ENCODE data around the gene ETS1. TPM values are rescaled to one million over a fixed set of nuclear protein-coding genes. Genes with fewer than 3 reads are reported as not detected.

ETS1 gene
- total RNA-seq, 4 donors from 2014 or later: 72.4 to 211 (median 165) TPM

DNA sequence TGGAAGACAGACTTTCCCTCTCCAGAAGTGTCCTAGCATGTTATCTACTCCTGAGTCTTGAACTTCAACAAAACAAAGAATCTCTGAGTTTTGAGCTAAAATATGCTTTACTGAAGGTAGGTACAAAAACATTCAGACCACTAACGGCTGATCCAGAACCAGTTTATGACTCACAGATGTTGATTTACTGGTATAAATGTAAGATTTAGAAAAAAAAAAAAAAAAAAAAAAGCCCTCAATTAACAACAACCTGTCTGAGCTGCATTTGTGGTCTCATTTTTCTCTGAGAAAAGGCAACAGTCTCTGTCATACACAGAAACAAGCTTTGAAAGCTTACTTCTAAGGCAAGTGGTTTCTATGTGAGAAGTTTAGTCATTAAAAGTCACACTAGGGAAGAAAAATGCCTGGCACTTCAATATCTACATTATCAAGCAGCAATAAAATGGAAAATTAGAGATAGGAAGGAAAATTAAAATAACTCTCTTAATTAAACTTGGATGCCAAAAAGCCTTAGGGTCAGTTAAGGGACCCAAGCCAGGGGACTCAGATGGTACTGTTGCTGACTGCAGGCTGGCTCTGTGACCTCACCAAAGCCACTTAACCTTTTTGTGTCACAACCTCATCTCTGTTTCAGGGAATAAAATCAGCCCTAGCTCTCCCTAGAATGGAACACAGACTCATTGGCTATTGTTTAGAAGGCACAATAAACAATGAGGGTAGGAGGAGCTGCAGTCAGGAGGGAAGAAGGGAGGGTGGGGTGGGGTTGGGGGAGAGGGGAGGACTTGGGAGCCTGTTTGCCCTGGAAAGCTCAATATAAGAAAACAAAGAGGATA is 61.7 kb downstream of the ETS1 start:
- ATAC-seq (ENCODE audit: low FRiP score) (no peak), DNase-seq (ENCODE audit: low spot score) (no peak)
- TF ChIP-seq, protein P1, sequence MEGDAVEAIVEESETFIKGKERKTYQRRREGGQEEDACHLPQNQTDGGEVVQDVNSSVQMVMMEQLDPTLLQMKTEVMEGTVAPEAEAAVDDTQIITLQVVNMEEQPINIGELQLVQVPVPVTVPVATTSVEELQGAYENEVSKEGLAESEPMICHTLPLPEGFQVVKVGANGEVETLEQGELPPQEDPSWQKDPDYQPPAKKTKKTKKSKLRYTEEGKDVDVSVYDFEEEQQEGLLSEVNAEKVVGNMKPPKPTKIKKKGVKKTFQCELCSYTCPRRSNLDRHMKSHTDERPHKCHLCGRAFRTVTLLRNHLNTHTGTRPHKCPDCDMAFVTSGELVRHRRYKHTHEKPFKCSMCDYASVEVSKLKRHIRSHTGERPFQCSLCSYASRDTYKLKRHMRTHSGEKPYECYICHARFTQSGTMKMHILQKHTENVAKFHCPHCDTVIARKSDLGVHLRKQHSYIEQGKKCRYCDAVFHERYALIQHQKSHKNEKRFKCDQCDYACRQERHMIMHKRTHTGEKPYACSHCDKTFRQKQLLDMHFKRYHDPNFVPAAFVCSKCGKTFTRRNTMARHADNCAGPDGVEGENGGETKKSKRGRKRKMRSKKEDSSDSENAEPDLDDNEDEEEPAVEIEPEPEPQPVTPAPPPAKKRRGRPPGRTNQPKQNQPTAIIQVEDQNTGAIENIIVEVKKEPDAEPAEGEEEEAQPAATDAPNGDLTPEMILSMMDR (IDR thresholded peaks at IDR 0.05): no peak

DNA sequence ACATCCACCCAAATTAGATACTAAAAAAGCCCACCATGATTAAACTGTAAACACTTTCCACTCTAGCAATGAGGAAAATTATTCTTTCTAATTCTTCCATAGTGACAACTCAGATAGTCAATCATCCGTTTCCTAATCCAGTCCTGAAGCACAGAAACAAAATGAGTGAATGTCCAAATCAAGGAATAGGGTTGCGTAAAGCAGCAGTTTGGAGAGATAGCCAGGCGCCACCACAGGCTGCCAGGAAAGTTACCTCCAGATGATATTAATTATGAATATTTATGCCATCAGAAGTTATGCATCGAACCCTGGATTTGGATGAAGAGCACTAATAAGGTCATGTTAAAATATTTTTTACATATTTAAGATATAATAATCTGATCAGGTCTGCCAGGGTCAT is 63.2 kb downstream of the ETS1 start:
- DNase-seq (ENCODE audit: low spot score) (no peak), ATAC-seq (ENCODE audit: low FRiP score) (no peak)
- TF ChIP-seq, protein P1 (IDR thresholded peaks at IDR 0.05): no peak

DNA sequence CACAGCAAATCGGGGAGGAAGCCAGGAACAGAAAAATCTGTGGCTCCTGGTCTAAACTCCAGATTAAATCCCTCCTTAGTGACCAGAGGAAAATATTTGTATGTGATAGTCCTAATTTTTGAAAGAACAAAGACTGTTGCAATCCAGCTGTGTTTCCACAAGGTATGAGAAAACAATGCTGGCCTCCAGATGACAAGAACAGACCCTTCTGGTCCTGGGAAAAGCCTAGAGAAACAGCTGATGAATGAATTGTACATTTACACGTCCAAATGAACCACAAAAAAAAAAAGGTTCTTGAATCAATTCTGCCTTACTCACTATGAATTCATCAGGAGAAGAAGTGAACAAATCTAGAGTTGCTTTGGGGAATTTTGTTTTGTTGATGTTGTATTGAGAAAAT is 63.7 kb downstream of the ETS1 start:
- no peak for DNase-seq (ENCODE audit: low spot score)
- TF ChIP-seq, protein P1 (IDR thresholded peaks at IDR 0.05): no peak
- no peak for ATAC-seq (ENCODE audit: low FRiP score)

DNA sequence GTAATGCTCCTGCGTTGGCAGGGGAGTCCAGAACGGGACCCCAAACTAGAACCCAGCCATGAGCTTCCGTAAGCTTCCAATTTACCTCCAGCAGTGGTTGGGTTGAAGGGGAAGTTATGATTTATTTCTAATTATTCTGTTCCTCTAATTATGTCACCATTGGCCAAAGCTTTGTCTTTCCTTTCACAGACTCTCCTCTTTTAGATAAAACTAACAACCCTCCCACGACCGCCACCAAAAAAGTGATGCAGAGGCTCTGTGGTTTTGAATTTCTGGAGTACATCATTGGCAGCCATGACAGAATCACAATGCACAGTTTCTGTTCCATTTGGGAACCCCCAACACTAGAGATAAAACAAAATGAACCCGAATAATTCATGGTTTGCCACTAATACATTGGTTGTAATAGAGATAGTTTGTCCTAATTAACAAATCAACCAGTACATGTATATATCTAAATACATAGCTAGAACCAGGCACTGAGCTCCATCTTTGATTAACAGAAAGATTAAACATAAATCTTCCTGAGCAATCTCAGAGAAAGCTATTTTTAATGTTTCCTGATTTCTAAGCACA is 64.3 kb downstream of the ETS1 start:
- no peak for DNase-seq (ENCODE audit: low spot score)
- ATAC-seq (ENCODE audit: low FRiP score): no peak
- TF ChIP-seq, protein P1 (IDR thresholded peaks at IDR 0.05): no peak

DNA sequence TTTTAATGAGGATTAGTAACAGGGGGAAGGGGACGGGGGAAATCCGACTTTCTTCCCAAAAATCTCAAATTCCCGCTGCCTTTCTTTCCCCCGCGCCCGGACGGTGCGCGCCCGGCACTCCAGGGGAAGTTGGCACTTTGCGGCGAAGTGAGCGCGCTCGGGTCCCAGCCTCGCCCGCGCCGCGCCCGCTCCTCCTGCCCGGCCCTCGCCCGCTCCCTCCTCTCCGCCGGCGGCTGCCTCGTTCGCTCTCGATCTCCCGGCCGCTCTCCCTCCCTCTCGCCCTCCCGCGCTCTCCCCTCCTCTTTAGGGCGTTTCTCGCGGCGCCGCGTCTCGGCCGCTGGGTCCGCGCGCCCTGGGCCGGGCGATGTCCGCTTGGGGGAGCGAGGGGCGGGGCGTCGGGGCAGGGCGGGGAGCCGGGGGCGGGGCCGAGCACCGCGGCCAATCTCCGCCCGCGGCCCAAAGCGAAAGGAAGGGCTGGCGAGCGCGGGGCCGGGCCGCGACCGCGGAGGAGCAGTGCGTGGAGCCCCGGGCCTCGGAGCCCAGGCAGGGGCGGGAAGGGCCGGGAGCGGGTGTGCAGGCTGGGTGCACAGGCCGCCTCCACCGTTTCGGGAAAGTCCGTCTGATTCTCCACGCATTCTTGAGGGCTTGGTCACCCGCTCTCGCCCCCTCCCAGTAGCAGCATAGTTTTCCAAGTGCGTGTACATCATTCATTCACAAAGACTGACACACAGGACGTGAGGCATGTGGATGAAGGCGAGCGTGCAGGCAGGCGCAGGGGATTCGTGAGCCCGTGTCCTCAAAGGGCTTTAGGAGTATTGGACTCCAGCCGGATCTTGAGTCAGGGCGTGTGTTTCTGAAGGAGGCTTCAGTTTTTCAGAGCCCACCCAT is 65.1 kb downstream of the ETS1 start:
- ATAC-seq (ENCODE audit: low FRiP score) (peak; percentile 94), DNase-seq (ENCODE audit: low spot score) (peak; percentile 76)
- TF ChIP-seq, protein P1 (IDR thresholded peaks at IDR 0.05): no peak

DNA sequence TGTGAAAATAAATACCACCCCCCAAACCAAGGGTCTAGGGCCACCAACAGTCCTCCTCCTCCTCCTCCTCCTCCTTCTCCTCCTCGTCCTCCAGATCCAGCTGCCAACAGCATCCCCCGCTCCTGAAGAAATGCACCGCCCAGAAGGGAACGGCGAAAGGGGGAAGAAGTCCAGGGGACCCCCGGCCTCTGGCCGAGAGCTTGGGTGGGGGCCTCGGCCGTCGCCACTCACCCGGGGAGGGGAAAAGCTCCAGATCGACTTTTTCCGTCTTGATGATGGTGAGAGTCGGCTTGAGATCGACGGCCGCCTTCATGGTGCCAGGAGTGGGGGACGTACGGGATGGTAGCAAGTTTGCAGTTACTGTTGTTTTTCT is 65.7 kb downstream of the ETS1 start:
- ATAC-seq (ENCODE audit: low FRiP score): no peak
- TF ChIP-seq, protein P1 (IDR thresholded peaks at IDR 0.05): no peak
- DNase-seq (ENCODE audit: low spot score): no peak
